Measurements from ENCODE around the gene ARHGAP15. TPM values are rescaled to one million over a fixed set of nuclear protein-coding genes. Genes with fewer than 3 reads are reported as not detected.

The ARHGAP15 gene
- total RNA-seq, 1 donor from 2014 or later: not detected

- peaks cover 30% of the 10 kb centered on the region for H3K4me1 Mint-ChIP-seq (ENCODE audit: unreplicated experiment)
- no peak overlapping the region for H3K27ac Mint-ChIP-seq (ENCODE audit: unreplicated experiment)
- DNase-seq (ENCODE audit: extremely low spot score, unreplicated experiment): no peak
Observed at GRCh38 chr2:143526498-143526897, 397.3 kb downstream of the ARHGAP15 start.

GRCh38 chr2:143528021-143528420 lies 398.8 kb downstream of the ARHGAP15 start:
- Mint-ChIP-seq H3K9me3 (ENCODE audit: unreplicated experiment) (no peaks in the 10 kb centered on the region), H3K4me1 (ENCODE audit: unreplicated experiment) (peaks cover 30% of the 10 kb centered on the region), H3K36me3 (ENCODE audit: unreplicated experiment) (no peaks in the 10 kb centered on the region), H3K27ac (ENCODE audit: unreplicated experiment) (no peak overlapping the region), H3K27me3 (ENCODE audit: unreplicated experiment) (no peaks in the 10 kb centered on the region), H3K4me3 (ENCODE audit: unreplicated experiment) (no peak overlapping the region)
- no peak for DNase-seq (ENCODE audit: extremely low spot score, unreplicated experiment)
- no peak for TF ChIP-seq CTCF (IDR thresholded peaks at IDR 0.05)

More at GRCh38 chr2:143526498-143526897, 397.3 kb downstream of the ARHGAP15 start:
- Mint-ChIP-seq H3K36me3 (ENCODE audit: unreplicated experiment) (no peaks in the 10 kb centered on the region), H3K27me3 (ENCODE audit: unreplicated experiment) (no peaks in the 10 kb centered on the region), H3K4me3 (ENCODE audit: unreplicated experiment) (no peak overlapping the region), H3K9me3 (ENCODE audit: unreplicated experiment) (no peaks in the 10 kb centered on the region)
- TF ChIP-seq CTCF (IDR thresholded peaks at IDR 0.05): no peak

- no peaks in the 10 kb centered on the region for H3K27me3 Mint-ChIP-seq (ENCODE audit: unreplicated experiment)
- no peak overlapping the region for H3K4me3 Mint-ChIP-seq (ENCODE audit: unreplicated experiment)
- TF ChIP-seq CTCF (IDR thresholded peaks at IDR 0.05): no peak
- DNase-seq (ENCODE audit: extremely low spot score, unreplicated experiment): no peak
- H3K27ac Mint-ChIP-seq (ENCODE audit: unreplicated experiment): no peak overlapping the region
- no peaks in the 10 kb centered on the region for H3K9me3 Mint-ChIP-seq (ENCODE audit: unreplicated experiment)
- H3K36me3 Mint-ChIP-seq (ENCODE audit: unreplicated experiment): no peaks in the 10 kb centered on the region
- peaks cover 20% of the 10 kb centered on the region for H3K4me1 Mint-ChIP-seq (ENCODE audit: unreplicated experiment)
Observed at GRCh38 chr2:143529118-143529720, 400.0 kb downstream of the ARHGAP15 start.

GRCh38 chr2:143530758-143531157 lies 401.5 kb downstream of the ARHGAP15 start:
- H3K36me3 Mint-ChIP-seq (ENCODE audit: unreplicated experiment): no peaks in the 10 kb centered on the region

GRCh38 chr2:143532061-143532460 lies 402.8 kb downstream of the ARHGAP15 start:
- H3K4me3 Mint-ChIP-seq (ENCODE audit: unreplicated experiment): no peak overlapping the region
- peaks cover 4% of the 10 kb centered on the region for H3K4me1 Mint-ChIP-seq (ENCODE audit: unreplicated experiment)
- H3K9me3 Mint-ChIP-seq (ENCODE audit: unreplicated experiment): no peaks in the 10 kb centered on the region
- no peak for DNase-seq (ENCODE audit: extremely low spot score, unreplicated experiment)
- no peak overlapping the region for H3K27ac Mint-ChIP-seq (ENCODE audit: unreplicated experiment)
- H3K36me3 Mint-ChIP-seq (ENCODE audit: unreplicated experiment): no peaks in the 10 kb centered on the region
- H3K27me3 Mint-ChIP-seq (ENCODE audit: unreplicated experiment): no peaks in the 10 kb centered on the region
- no peak for TF ChIP-seq CTCF (IDR thresholded peaks at IDR 0.05)

More at GRCh38 chr2:143530758-143531157, 401.5 kb downstream of the ARHGAP15 start:
- Mint-ChIP-seq H3K4me1 (ENCODE audit: unreplicated experiment) (peaks cover 5% of the 10 kb centered on the region), H3K4me3 (ENCODE audit: unreplicated experiment) (no peak overlapping the region), H3K9me3 (ENCODE audit: unreplicated experiment) (no peaks in the 10 kb centered on the region), H3K27ac (ENCODE audit: unreplicated experiment) (no peak overlapping the region), H3K27me3 (ENCODE audit: unreplicated experiment) (no peaks in the 10 kb centered on the region)
- TF ChIP-seq CTCF (IDR thresholded peaks at IDR 0.05): no peak
- DNase-seq (ENCODE audit: extremely low spot score, unreplicated experiment): no peak

All from osteocyte (in vitro differentiated cells).